ENCODE results near the gene FBXW7. TPM values are rescaled to one million over a fixed set of nuclear protein-coding genes. Genes with fewer than 3 reads are reported as not detected.

The FBXW7 gene
- total and polyA plus RNA-seq, 2 donors (not counting 1 experiment from before 2014, with no cell fraction given) = 23.0 to 125 TPM

- DNase-seq = no peak
- Mint-ChIP-seq H3K4me1 (peaks cover 29% of the 10 kb centered on the region), H3K4me3 (no peak overlapping the region), H3K9me3 (ENCODE audit: insufficient read depth) (no peaks in the 10 kb centered on the region), H3K27me3 (no peaks in the 10 kb centered on the region), H3K27ac (no peak overlapping the region)
- WGBS (ENCODE audit: insufficient coverage) = no CpG with 5 or more reads among the region's 3 CpGs
- no peak for TF ChIP-seq CTCF (IDR thresholded peaks at IDR 0.05)
- intact Hi-C loops (cut with micrococcal nuclease) = no loop called here
- Histone ChIP-seq H3K4me2 (replicated peaks; ENCODE audit: low read depth, low read length, poor library complexity, severe bottlenecking) (no peak overlapping the region), H4K20me1 (ENCODE audit: control insufficient read depth, insufficient read depth, low read length, poor library complexity, severe bottlenecking) (peaks cover 12% of the 10 kb centered on the region), H3K4me1 (ENCODE audit: control insufficient read depth in 2 of 2, insufficient read depth in 2 of 2, low read length in 2 of 2) (no peaks in the 10 kb centered on the region), H3K4me3 (ENCODE audit: control extremely low read depth in 1 of 5, extremely low read depth in 1 of 5, insufficient read depth in 1 of 5, low read depth in 2 of 5, low read length in 4 of 5) (no peak overlapping the region), H3K27ac (ENCODE audit: low read length in 2 of 2) (no peak overlapping the region), H3K79me2 (ENCODE audit: control insufficient read depth, insufficient read depth, low read length) (peaks cover 22% of the 10 kb centered on the region), H2AFZ (ENCODE audit: insufficient read depth, low read depth, low read length, poor library complexity, severe bottlenecking) (no peak overlapping the region), H3K9ac (ENCODE audit: low read length) (no peak overlapping the region), H3K27me3 (replicated peaks in 1 of 4; ENCODE audit: control extremely low read depth in 1 of 4, control insufficient read depth in 3 of 4, insufficient read depth in 4 of 4, low read length in 3 of 4) (no peaks in the 10 kb centered on the region), H3K36me3 (replicated peaks in 1 of 2; ENCODE audit: control extremely low read depth in 1 of 2, control insufficient read depth in 1 of 2, extremely low read depth in 1 of 2, insufficient read depth in 2 of 2, low read length in 1 of 2) (peaks cover 0 to 7% of the 10 kb centered on the region in 2 experiments), H3K9me3 (ENCODE audit: control extremely low read depth in 1 of 3, control insufficient read depth in 2 of 3, insufficient read depth in 1 of 3, low read length in 2 of 3) (no peaks in the 10 kb centered on the region)
- ChIA-PET POLR2A (no interaction called here), CTCF (no interaction called here)
- no peak for ATAC-seq (ENCODE audit: low read depth)
Measured at GRCh38 chr4:152424396-152424795, 111.5 kb downstream of the FBXW7 start.

GRCh38 chr4:152422817-152423320 is 113.0 kb downstream of the FBXW7 start:
- Mint-ChIP-seq H3K27ac (no peak overlapping the region), H3K9me3 (ENCODE audit: insufficient read depth) (no peaks in the 10 kb centered on the region), H3K4me1 (peaks cover 27% of the 10 kb centered on the region), H3K27me3 (no peaks in the 10 kb centered on the region), H3K4me3 (no peak overlapping the region)
- H3K36me3 ChIP-seq (replicated peaks in 1 of 2; ENCODE audit: control extremely low read depth in 1 of 2, control insufficient read depth in 1 of 2, extremely low read depth in 1 of 2, insufficient read depth in 2 of 2, low read length in 1 of 2) = peaks cover 0 to 2% of the 10 kb centered on the region in 2 experiments
- ATAC-seq (ENCODE audit: low read depth) (no peak), DNase-seq (no peak)
- H3K4me1 ChIP-seq (ENCODE audit: control insufficient read depth in 2 of 2, insufficient read depth in 2 of 2, low read length in 2 of 2) = no peaks in the 10 kb centered on the region
- H4K20me1 ChIP-seq (ENCODE audit: control insufficient read depth, insufficient read depth, low read length, poor library complexity, severe bottlenecking) = peaks cover 15% of the 10 kb centered on the region
- no peaks in the 10 kb centered on the region for H3K9me3 ChIP-seq (ENCODE audit: control extremely low read depth in 1 of 3, control insufficient read depth in 2 of 3, insufficient read depth in 1 of 3, low read length in 2 of 3)
- WGBS (ENCODE audit: insufficient coverage) = no CpG with 5 or more reads among the region's 1 CpG
- POLR2A ChIA-PET = no interaction called here
- intact Hi-C loops (cut with micrococcal nuclease) = no loop called here
- no peak for TF ChIP-seq EZH2 (IDR thresholded peaks at IDR 0.05; ENCODE audit: borderline replicate concordance, insufficient read depth, low read depth, low read length, poor library complexity, severe bottlenecking)
- TF ChIP-seq CTCF (IDR thresholded peaks at IDR 0.05) = no peak
- no peak overlapping the region for H3K27ac ChIP-seq (ENCODE audit: low read length in 2 of 2)
- H2AFZ ChIP-seq (ENCODE audit: insufficient read depth, low read depth, low read length, poor library complexity, severe bottlenecking) = no peak overlapping the region
- H3K79me2 ChIP-seq (ENCODE audit: control insufficient read depth, insufficient read depth, low read length) = peaks cover 29% of the 10 kb centered on the region
- no peaks in the 10 kb centered on the region for H3K27me3 ChIP-seq (replicated peaks in 1 of 4; ENCODE audit: control extremely low read depth in 1 of 4, control insufficient read depth in 3 of 4, insufficient read depth in 4 of 4, low read length in 3 of 4)
- H3K9ac ChIP-seq (ENCODE audit: low read length) = no peak overlapping the region
- no peak overlapping the region for H3K4me3 ChIP-seq (ENCODE audit: control extremely low read depth in 1 of 5, extremely low read depth in 1 of 5, insufficient read depth in 1 of 5, low read depth in 2 of 5, low read length in 4 of 5)
- no peak overlapping the region for H3K4me2 ChIP-seq (replicated peaks; ENCODE audit: low read depth, low read length, poor library complexity, severe bottlenecking)
- CTCF ChIA-PET = interaction anchor here (1.7 kb wide), 1 partner anchor 14 kb away, joined by 5 read pairs; no protein-coding TSS in a partner anchor
